ENCODE data around the gene NUP153.
"Not testable (repeated sequence)": the region's sequence is repeated elsewhere in the genome, so short reads cannot be mapped to it uniquely, and the experiment has no call there.

NUP153 gene

DNA sequence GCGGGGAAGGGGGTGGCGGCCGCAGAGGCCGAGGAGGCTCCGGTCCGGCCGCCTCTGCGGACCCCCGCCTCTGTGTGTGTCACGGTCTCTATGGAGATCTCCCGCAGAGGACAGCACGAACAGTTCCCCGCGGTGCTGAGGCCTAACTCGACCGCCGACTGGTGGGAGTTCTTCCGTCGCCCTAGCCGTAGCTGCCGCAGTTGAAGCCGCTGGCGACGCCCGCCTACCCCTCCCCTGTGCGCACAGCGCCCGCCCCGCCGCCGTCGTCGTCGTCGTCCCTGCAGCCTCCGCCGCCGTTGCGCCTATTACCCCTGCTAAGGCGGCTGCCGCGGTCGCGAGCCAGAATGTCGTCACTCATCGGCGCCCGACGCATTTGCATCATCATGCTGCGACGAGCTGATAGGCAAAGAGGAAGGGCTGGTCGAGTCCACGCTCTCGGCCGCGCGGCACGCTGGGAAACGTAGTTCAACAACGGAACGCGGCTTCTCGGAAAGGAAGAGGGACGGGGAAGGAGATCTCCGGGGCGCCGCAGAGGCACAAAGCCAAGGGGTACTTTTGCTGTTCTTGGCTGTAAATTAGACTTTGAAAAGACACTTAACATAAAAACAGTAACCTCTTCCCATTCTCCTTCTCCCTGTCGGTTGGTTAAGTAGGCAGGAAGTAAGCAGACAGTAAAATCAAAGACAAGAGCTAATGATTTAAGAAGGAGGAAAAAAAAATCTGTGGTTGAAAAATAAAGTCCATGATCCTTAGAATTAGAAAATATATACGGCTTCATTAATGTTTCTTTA lies at the start of gene NUP153:
NUP153 (minus strand) TSS at position 346 of the 791 bp plus-strand sequence. CDS start 538 bp downstream, outside the sequence.
- peak; percentile 95 for DNase-seq

- DNase-seq: no peak
Observed at GRCh38 chr6:17754254-17754653, 47.5 kb upstream of the NUP153 start.

DNA sequence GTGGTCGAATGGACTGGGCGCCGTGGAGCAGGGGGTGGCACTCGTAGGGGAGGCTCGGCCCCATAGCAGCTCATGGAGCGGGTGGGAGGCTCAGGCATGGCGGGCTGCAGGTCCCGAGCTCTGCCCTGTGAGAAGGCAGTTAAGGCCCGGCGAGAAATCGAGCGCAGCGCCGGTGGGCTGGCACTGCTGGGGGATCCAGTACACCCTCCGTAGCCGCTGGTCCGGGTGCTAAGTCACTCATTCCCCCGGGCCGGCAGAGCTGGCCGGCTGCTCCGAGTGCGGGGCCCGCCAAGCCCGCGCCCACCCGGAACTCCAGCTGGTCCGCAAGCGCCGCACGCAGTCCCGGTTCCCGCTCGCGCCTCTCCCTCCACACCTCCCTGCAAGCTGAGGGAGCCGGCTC lies 38.6 kb upstream of the NUP153 start:
- not testable (repeated sequence) for DNase-seq

DNA sequence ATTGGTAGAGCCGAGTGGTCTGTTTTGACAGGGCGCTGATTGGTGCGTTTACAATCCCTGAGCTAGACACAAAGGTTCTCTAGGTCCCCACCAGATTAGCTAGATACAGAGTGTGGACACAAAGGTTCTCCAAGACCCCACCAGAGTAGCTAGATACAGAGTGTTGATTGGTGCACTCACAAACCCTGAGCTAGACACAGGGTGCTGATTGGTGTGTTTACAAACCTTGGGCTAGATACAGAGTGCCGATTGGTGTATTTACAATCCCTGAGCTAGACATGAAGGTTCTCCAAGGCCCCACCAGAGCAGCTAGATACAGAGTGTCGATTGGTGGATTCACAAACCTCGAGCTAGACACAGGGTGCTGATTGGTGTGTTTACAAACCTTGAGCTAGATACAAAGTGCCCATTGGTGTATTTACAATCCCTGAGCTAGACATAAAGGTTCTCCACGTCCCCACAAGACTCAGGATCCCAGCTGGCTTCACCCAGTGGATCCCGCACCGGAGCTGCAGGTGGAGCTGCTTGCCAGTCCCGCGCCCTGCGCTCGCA lies 38.1 kb upstream of the NUP153 start:
- DNase-seq: not testable (repeated sequence)

DNA sequence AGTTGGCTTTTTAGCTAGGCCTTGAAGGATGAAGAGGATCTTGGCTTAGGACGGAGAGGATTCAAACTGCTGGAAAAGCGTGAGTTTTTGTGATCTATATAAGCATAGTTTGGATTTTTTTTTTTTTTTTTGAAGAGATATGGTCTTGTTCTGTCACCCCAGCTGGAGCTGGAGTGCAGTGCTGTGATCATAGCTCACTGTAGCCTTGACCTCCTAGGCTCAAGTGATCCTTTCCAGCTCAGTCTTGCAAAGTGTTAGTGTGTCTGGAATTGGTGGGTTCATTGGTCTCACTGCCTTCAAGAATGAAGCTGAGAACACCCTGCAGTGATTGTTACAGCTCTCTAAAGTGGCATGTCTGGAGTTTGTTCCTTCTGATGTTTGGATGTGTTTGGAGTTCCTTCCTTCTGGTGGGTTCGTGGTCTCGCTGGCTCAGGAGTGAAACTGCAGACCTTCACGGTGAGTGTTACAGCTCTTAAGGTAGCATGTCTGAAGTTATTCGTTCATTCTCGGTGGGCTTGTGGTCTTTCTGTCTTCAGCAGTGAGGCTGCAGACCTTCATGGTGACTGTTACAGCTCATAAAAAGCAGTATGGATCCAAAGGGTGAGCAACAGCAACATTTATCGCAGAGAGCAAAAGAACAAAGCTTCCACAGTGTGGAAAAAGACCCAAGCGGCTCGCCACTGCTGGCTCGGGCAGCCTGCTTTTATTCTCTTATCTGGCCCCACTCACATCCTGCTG lies 37.5 kb upstream of the NUP153 start:
- DNase-seq: no peak

DNA sequence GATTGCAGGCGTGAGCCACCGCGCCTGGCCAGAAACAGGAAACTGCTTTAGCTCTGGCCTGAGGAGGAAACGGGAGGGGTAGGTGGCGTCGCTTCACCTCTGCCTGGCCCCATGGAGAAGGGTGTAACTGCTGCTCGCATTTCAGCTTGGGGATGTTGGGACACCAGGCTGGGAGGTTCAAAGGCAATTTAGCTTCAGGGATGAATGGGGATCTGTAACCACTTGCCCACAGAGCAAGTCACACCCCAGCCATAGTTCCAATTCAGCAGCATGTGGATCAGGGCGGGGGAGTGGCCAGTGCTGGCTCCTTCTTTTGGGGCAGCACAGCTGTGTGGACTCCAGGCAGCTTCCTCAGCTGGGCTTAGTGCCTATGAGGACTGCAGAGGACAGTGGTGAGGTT lies 34.8 kb upstream of the NUP153 start:
- no peak for DNase-seq

- DNase-seq: peak; percentile 66
Observed at GRCh38 chr6:17740559-17741220, 34.0 kb upstream of the NUP153 start.

DNA sequence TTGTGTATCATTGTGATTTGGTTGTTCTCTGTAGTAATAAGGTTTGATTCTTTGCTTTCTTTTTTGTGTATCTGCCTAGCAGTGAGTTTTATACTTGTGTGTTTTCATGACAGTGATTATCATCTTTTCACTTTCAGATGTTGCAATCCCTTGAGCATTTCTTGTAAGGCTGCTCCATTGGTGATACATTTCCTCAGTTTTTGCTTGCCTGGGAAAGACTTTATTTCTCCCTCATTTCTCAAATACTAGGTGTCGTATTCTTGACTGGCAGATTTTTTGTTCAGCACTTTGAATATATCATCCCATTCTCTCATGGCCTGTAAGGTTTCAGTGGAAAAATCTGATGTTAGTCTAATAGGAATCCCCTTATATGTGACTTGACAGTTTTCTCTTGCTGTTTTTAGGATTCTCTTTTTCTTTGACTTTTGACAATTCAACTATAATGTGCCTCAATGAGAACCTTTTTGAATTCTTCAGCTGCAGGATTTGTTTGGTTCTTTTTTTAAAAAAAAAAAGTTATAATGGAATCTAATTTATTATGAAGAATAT lies 31.1 kb upstream of the NUP153 start:
- DNase-seq: no peak

DNA sequence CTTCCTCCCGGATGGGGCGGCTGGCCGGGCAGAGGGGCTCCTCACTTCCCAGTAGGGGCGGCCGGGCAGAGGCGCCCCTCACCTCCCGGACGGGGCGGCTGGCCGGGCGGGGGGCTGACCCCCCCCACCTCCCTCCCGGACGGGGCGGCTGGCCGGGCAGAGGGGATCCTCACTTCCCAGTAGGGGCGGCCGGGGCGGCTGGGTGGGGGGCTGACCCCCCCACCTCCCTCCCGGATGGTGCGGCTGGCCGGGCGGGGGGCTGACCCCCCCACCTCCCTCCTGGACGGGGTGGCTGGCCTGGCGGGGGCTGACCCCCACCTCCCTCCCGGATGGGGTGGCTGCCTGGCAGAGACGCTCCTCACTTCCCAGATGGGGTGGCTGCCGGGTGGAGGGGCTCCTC lies 28.6 kb upstream of the NUP153 start:
- DNase-seq: not testable (repeated sequence)

GRCh38 chr6:17730078-17730704 lies 23.5 kb upstream of the NUP153 start:
- DNase-seq: no peak

DNA sequence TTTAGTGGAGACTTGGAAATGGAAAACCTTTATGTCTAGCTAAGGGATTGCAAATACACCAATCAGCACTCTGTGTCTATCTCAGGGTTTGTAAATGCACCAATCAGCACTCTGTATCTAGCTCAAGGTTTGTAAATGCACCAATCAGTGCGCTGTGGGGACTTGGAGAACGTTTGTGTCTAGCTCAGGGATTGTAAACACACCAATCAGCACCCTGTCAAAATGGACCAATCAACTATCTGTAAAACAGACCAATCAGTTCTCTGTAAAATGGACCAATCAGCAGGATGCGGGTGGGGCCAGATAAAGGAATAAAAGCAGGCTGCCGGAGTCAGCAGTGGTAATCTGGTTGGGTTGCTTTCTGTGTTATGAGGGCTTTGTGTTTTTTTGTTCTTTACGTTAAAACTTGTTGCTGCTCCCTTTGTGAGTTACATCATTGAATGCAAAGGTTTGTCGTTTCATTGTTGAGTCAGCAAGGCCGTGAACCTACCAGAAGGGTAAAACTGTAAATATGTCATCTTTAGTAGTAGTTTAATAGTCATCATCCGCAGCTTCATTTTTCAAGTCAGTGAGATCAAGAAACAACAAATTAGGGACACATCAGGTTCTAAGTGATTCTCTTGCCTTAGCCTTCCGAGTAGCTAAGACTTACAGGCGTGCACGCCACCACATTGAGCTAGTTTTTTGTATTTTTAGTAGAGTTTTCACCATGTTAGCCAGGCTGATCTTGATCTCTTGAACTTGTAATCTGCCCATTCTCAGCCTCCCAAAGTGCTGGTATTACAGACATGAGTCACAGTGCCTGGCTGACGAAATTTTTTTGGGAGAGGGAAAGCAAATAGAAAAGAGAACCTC lies 22.7 kb upstream of the NUP153 start:
- DNase-seq: no peak

- no peak for DNase-seq
Observed at GRCh38 chr6:17728551-17729222, 22.0 kb upstream of the NUP153 start.

- peak; percentile 69 for DNase-seq
Observed at GRCh38 chr6:17725083-17725482, 18.4 kb upstream of the NUP153 start.

DNA sequence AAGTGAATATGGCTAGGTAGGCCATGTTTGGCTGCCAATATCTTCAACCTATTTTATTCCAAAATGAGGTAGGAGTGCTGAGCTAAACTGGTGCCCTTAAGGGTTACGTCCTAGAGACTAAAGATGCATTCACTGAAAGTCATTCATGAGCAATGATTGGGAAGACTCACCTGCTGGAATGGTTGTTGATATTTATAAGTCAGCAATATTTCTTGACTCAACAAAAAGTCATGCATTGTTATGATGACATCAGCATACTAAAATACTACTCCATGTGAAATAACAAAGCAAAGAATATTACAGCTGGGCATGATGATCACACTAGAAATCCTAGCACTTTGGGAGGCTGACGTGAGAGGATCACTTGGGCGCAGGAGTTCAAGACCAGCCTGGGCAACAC lies 17.6 kb upstream of the NUP153 start:
- DNase-seq: no peak

GRCh38 chr6:17721671-17722070 lies 14.9 kb upstream of the NUP153 start:
- no peak for DNase-seq

GRCh38 chr6:17719323-17720041 lies 12.8 kb upstream of the NUP153 start:
- DNase-seq: no peak

GRCh38 chr6:17716221-17716620 lies 9.5 kb upstream of the NUP153 start:
- DNase-seq: no peak

- no peak for DNase-seq
Observed at GRCh38 chr6:17714879-17715851, 8.4 kb upstream of the NUP153 start.

DNA sequence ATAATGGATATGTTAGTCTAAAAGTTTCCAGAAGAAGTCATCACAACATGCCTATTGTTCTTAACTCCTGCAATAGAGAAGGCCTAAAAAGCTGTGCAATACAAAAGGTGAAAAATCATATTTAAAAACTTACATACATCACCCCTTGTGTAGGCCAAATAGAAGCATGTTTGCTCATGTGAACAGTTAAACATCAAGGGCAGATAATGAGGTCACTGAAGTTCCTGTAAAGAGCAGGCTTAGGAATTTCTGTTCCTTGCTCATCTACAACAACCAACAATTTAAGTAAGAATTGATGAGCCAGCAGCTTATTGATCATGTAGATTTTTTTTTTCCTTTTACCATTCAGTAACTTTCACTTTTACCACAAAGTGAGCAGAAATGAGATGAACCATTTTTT lies 7.5 kb upstream of the NUP153 start:
- no peak for DNase-seq
